ENCODE results near the gene RAB27B. TPM values are rescaled to one million over a fixed set of nuclear protein-coding genes. Genes with fewer than 3 reads are reported as not detected.

The RAB27B gene
- total RNA-seq, 1 donor from 2014 or later, result 6.1 TPM

DNA sequence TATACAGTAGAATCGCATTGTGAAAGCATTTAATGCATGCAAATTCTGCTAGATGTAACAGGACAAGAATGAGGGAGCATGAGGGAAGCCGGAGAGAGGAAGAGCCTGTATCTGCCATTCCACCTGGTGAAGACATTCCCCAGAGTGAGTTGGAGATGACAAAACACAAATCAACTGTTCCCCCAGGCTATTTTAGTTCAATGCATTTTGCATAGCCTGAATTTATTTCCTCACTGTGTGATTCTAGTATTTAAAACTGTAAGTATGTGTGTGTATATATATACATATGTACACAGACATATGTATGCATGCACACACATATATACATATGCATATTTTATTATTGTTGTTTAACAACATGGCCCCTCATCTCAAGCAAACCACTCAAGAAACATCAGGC lies 76.3 kb downstream of the RAB27B start:
- Histone ChIP-seq H3K4me3 (no peak overlapping the region), H3K27me3 (no peaks in the 10 kb centered on the region), H3K9me3 (no peaks in the 10 kb centered on the region), H3K27ac (no peak overlapping the region), H3K36me3 (no peaks in the 10 kb centered on the region), H3K4me1 (no peaks in the 10 kb centered on the region)
- intact Hi-C loops (cut with DNase I), result no loop called here
- no peak for DNase-seq (ENCODE audit: extremely low spot score in 2 of 2)
- TF ChIP-seq, protein P1, sequence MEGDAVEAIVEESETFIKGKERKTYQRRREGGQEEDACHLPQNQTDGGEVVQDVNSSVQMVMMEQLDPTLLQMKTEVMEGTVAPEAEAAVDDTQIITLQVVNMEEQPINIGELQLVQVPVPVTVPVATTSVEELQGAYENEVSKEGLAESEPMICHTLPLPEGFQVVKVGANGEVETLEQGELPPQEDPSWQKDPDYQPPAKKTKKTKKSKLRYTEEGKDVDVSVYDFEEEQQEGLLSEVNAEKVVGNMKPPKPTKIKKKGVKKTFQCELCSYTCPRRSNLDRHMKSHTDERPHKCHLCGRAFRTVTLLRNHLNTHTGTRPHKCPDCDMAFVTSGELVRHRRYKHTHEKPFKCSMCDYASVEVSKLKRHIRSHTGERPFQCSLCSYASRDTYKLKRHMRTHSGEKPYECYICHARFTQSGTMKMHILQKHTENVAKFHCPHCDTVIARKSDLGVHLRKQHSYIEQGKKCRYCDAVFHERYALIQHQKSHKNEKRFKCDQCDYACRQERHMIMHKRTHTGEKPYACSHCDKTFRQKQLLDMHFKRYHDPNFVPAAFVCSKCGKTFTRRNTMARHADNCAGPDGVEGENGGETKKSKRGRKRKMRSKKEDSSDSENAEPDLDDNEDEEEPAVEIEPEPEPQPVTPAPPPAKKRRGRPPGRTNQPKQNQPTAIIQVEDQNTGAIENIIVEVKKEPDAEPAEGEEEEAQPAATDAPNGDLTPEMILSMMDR (IDR thresholded peaks at IDR 0.05), result no peak
- TF ChIP-seq POLR2AphosphoS5 (IDR thresholded peaks at IDR 0.05; ENCODE audit: insufficient read depth in 1 of 2, low read depth in 1 of 2) (no peak), POLR2A (IDR thresholded peaks at IDR 0.05) (no peak)

GRCh38 chr18:54905629-54906028 lies 77.4 kb downstream of the RAB27B start:
- H3K4me3 ChIP-seq, result no peak overlapping the region
- TF ChIP-seq POLR2AphosphoS5 (IDR thresholded peaks at IDR 0.05; ENCODE audit: insufficient read depth in 1 of 2, low read depth in 1 of 2) (no peak), POLR2A (IDR thresholded peaks at IDR 0.05) (no peak)
- TF ChIP-seq, protein P1 (IDR thresholded peaks at IDR 0.05), result no peak
- intact Hi-C loops (cut with DNase I), result no loop called here
- no peaks in the 10 kb centered on the region for H3K36me3 ChIP-seq
- no peak overlapping the region for H3K27ac ChIP-seq
- no peaks in the 10 kb centered on the region for H3K27me3 ChIP-seq
- no peaks in the 10 kb centered on the region for H3K9me3 ChIP-seq
- H3K4me1 ChIP-seq, result no peaks in the 10 kb centered on the region
- DNase-seq (ENCODE audit: extremely low spot score in 2 of 2), result no peak

- no peaks in the 10 kb centered on the region for H3K36me3 ChIP-seq
- no peak overlapping the region for H3K27ac ChIP-seq
- H3K27me3 ChIP-seq, result no peaks in the 10 kb centered on the region
- H3K9me3 ChIP-seq, result no peaks in the 10 kb centered on the region
- intact Hi-C loops (cut with DNase I), result no loop called here
- no peaks in the 10 kb centered on the region for H3K4me1 ChIP-seq
- no peak for TF ChIP-seq POLR2AphosphoS5 (IDR thresholded peaks at IDR 0.05; ENCODE audit: insufficient read depth in 1 of 2, low read depth in 1 of 2)
- TF ChIP-seq, protein P1 (IDR thresholded peaks at IDR 0.05), result no peak
- TF ChIP-seq POLR2A (IDR thresholded peaks at IDR 0.05), result no peak
- DNase-seq (ENCODE audit: extremely low spot score in 2 of 2), result no peak
- H3K4me3 ChIP-seq, result no peak overlapping the region
These were observed 78.3 kb downstream of the RAB27B start for GRCh38 chr18:54906331-54907185.

DNA sequence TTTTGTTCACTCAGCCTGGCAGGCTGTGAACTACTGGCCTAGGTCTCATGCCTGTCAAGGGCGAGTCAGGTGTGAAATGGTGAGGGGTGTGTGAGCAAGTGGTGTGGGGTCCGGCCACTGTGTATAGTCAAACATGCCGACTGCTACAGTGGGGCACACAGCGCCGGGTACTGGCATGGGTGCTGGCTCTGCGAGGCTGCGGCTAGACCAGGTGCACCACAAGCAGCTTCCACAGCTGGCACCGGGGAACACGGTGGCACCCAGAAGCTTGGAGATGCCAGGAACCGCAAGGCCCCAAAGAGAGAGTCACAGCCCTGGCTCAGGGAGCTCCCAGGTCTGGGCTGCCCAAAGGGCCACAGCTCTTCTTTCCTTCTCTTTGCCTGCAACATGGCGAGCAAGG lies 81.3 kb downstream of the RAB27B start:
- DNase-seq (ENCODE audit: extremely low spot score in 2 of 2), result no peak
- H3K27ac ChIP-seq, result no peak overlapping the region
- no peaks in the 10 kb centered on the region for H3K9me3 ChIP-seq
- no peaks in the 10 kb centered on the region for H3K27me3 ChIP-seq
- no peaks in the 10 kb centered on the region for H3K36me3 ChIP-seq
- intact Hi-C loops (cut with DNase I), result no loop called here
- no peak overlapping the region for H3K4me3 ChIP-seq
- TF ChIP-seq POLR2AphosphoS5 (IDR thresholded peaks at IDR 0.05; ENCODE audit: insufficient read depth in 1 of 2, low read depth in 1 of 2) (no peak), POLR2A (IDR thresholded peaks at IDR 0.05) (no peak)
- TF ChIP-seq, protein P1 (IDR thresholded peaks at IDR 0.05), result no peak
- H3K4me1 ChIP-seq, result no peaks in the 10 kb centered on the region

Measured in vagina (tissue), 2 donors.